PC-9 (cell line): ENCODE results near the gene SLC66A2.

Experiments
- CTCF ChIP-seq: fragments of 200-600 bp; sonication (generic); conservative IDR thresholded peaks from 2 replicates; pipeline ENCODE4 v1.6.1; 2017; ENCODE audit warnings: mixed run types, antibody characterized with exemption, mild to moderate bottlenecking, moderate library complexity
- EZH2 ChIP-seq: fragments of 200-600 bp; sonication (generic); IDR thresholded peaks from 2 replicates; pipeline ENCODE4 v1.8.0; 2017; ENCODE audit warnings: antibody characterized with exemption, low read depth

- TF ChIP-seq CTCF (no peak), EZH2 (no peak)
Observed at GRCh38 chr18:79852561-79853302, 98.7 kb downstream of the SLC66A2 start.
